HG02678 (cell line): ENCODE measurements around the gene EIF2S3.
"Not testable (repeated sequence)": the region's sequence is repeated elsewhere in the genome, so short reads cannot be mapped to it uniquely, and the experiment has no call there.

Experiments used
- ATAC-seq: cut with Tn5 transposase; IDR thresholded peaks from one replicate; pipeline ENCODE4 v1.9.1; 2021; ENCODE audit warnings: mild to moderate bottlenecking, moderate library complexity; ENCODE audit not compliant: unreplicated experiment

The EIF2S3 gene

DNA sequence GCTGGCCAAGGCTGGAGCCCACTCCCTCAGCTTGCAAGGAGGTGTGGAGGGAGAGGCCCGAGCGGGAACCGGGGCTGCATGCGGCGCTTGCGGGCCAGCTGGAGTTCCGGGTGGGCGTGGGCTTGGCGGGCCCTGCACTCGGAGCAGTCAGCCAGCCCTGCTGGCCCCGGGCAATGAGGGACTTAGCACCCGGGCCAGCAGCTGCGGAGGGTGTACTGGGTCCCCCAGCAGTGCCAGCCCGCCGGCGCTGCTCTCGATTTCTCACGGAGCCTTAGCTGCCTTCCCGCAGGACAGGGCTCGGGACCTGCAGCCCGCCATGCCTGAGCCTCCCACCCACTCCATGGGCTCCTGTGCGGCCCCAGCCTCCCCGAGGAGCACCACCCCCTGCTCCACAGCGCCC is 5.1 kb upstream of the EIF2S3 start:
- not testable (repeated sequence) for ATAC-seq

DNA sequence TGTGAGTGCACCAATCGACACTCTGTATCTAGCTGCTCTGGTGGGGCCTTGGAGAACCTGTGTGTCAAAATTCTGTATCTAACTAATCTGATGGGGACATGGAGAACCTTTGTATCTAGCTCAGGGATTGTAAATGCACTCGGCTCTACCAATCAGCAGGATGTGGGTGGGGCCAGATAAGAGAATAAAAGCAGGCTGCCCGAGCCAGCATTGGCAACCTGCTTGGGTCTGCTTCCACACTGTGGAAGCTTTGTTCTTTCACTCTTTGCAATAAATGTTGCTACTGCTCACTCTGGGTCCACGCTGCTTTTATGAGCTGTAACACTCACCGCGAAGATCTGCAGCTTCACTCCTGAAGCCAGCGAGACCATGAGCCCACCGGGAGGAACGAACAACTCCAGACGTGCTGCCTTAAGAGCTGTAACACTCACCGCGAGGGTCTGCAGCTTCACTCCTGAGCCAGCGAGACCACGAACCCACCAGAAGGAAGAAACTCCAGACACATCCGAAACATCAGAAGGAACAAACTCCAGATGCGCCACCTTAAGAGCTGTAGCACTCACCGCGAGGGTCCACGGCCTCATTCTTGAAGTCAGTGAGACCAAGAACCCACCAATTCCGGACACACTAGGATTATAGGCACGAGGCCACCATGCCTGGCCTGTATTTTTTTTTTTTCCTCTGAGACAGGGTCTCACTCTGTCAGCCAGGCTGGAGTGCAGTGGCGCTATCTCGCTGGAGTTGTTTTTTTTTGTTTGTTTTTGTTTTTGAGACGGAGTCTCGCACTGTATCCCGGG is 4.0 kb upstream of the EIF2S3 start:
- ATAC-seq = not testable (repeated sequence)

DNA sequence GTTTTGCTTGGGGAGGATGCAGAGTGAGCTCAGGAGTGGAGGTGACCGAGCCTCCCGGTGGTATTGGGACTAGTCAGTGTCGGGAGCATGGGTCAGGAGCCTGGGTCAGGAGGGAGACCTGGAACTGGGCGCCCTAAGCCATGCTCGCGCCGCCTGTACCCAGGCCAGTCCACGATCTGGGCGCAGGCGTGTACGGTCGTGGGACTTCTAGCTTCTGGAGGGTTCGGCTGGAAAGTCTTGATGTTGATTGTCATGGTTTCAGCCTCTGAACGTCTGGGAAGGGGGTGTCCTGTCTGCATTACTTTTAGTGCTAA is 244 bp downstream of the EIF2S3 start:
- ATAC-seq = peak; percentile 9

DNA sequence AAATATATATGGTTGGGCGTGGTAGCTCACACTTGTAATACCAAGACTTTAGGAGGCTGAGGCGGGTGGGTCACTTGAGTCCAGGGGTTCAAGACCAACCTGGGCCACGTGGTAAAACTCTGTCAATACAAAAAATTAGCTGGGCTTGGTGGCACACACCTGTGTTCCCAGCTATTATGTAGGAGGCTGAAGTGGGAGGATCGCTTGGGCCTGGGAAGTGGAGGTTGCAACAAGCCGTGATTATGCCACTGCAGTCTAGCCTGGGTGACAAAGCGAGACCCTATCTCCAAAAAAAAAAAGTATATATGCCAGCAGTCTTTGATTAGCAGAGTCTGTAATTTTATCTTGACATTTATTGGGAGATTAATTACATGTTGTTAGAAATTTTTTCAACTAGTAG is 8.7 kb downstream of the EIF2S3 start:
- no peak for ATAC-seq

DNA sequence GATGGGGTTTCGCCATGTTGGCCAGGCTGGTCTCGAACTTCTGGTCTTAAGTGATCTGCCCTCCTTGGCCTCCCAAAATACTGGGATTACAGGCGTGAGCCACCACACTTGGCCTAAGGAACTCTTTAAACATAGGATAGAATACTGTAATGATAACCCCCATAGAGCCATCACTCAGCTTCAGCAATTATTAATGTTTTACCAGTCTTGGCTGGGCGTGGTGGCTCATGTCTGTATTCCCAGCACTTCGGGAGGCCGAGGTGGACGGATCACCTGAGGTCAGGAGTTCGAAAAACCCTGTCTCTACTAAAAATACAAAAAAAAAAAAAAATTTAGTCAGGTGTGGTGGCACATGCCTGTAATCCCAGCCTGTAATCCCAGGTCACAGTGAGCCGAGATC is 15.1 kb downstream of the EIF2S3 start:
- no peak for ATAC-seq

DNA sequence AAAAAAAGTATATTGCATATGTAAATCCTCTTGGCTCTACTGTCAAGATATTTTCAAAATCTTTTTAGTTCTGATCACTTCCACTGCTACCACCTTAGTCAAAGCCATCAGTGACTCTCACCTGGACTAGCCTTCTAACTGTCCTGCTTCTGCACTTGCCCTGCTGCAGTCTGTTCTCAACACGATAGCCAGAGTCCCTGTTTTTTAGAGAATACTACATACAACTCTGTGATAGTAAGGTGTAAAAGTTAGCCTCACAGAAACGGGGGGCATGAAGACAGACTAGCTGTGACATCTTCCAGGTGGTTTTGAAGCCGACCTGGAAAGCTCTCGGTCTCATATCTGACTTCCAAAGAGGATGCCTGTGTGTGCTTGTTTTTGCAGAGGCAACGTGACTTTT is 24.7 kb downstream of the EIF2S3 start:
- no peak for ATAC-seq

DNA sequence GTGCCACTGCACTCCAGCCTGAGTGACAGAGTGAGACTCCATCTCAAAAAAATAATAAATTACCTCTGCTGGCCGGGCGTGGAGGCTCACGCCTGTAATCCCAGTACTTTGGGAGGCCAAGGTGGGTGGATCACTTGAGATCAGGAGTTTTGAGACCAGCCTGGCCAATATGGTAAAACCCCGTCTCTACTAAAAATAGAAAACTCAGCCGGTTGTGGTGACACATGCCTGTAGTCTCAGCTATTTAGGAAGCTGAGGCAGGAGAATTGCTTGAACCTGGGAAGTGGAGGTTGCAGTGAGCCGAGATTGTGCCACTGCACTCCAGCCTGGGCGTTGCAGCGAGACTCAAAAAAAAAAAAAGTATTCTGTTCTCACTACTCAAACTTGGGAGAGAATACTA is 25.5 kb downstream of the EIF2S3 start:
- not testable (repeated sequence) for ATAC-seq

DNA sequence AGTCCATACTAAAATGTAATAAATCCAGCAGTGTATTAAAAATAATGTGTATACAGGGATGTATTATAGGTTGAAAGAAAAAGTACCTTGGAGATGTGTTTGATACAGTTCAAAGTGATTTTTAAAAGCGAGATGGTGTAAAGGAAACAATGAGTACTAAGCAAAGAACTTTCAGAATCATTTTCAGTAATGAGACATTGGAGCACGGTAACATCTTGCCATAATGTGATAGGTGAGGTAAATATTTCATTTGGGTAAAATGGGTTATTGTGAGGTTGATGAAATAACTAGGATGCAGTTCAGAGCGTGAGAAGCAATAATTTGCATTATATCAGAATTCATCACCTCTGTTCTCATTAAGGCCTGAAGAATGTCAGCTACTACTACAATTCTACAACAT is 25.9 kb downstream of the EIF2S3 start:
- no peak for ATAC-seq

DNA sequence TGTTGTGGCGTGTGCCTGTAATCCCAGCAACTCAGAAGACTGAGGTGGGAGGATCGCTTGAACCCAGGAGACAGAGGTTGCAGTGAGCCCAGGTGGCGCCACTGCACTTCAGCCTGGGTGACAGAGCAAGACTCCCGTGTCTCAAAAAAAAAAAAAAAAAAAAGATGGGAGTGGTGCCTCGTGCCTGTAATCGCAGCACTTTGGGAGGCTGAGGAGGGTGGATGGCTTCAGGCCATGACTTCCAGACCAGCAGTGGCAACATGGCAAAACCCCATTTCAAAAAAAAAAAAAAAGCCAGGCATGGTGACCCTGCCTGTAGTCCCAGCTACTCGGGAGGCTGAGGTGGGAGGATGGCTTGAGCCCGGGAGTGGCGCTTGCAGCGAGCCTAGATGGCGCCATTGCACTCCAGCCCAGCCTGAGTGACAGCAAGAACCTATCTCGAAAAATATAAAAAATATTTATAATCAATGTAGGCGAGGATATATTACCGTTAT is 27.0 kb downstream of the EIF2S3 start:
- ATAC-seq = peak; percentile 53

DNA sequence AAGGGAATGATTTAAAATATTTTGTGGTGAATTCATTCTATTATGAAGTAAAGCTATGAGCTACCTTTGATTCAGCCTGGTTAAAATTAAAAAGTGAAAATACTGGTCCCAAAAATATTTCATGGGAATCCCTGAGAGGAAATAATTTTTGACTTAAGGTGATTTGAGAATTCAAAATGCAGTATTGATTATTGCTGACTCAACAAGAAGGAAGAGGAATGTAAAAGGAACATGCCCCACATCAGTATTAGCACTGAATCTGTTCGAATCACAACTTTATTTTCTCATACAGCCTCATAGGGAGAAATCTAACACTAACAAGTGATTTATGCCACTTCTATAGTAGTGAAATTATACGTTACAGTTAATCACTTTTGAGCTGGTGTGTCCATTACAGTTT is 27.7 kb downstream of the EIF2S3 start:
- ATAC-seq = no peak

DNA sequence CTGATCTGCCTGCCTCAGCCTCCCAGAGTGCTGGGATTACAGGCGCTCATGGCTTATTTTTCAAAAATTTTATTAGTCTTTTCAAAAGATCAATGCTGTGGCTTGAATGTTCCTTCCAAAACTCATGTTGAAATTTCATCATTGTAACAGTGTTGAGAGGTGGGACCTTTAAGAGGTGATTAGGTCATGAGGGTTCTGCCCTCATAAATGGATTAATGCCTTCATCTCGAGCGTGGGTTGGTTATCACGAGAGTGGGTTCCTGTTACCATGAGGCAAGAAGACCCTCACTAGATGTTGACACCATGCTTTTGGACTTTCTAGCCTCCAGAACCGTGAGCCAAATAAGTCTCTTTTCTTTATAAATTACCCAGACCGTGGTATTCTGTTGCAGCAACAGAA is 30.3 kb downstream of the EIF2S3 start:
- ATAC-seq = no peak

DNA sequence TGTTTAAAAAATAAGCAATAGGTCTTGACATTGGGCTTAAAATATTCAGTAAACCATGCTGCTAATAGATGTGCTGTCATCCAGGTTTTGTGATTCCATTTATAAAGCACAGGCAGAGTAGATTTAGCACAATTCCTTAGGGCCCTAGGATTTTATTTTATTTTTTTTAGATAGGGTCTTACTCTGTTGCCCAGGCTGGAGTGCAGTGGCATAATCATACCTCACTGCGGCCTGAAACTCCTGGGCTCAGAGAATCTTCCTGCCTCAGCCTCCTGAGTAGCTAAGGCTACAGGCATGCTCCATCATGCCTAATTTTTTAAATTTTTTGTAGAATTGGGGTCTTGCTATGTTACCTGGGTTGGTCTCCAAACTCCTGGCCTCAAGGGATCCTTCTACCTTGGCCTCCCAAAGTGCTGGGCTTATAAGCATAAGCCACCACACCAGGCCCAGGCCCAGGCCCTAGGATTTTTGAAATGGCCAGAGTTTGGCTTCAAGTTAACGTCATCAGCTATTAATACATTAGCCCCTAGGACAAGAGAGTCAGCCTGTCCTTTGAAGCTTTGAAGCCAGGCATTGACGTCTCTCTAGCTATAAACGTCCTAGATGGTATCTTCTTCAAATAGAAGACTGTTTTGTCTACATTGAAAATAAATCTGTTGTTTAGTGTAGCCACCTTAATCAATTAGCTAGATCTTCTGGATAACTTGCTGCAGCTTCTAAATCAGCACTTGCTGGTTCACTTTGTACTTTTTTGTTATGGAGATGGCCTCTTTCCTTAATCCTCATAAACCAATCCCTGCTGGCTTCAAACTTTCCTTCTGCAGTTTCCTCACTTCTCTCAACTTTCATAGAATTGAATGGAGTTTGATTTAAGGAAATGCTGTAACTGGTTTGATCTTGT is 35.8 kb downstream of the EIF2S3 start:
- ATAC-seq = no peak

DNA sequence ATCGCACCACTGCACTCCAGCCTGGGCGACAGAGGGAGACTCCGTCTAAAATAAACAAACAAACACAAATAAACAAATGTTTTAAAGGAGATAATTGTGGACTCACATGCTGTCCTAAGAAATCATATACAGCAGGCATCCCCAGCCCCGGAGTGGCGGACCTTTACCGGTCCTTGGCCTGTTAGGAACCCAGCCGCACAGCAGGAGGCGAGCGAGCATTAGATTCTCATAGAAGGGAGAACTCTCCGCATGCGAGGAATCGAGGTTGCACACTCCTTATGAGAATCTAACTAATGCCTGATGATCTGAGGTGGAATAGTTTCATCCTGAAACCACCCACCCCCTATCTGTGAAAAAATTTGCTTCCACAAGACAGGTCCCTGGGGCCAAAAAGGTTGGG is 39.0 kb downstream of the EIF2S3 start:
- ATAC-seq = no peak

DNA sequence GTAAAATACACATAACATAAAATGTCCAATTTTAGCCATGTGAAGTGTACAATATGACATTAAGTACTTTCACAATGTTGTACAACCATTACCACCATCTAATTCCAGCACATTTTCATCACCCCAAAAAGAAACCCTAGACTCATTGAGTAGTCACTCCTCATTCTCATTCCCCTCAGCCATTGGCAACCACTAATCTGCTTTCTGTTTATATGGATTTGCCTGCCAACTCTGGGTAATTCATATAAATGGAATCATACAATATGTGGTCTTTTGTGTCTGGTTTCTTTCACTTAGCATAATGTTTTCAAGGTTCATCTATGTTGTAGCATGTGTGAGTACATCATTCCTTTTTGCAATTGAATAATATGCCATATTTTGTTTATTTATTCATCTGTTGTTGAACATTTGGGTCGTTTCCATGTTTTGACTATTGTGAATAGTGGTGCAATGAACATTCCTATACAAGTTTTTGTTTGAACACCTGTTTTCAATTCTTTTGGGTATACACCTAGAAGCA is 43.0 kb downstream of the EIF2S3 start:
- ATAC-seq = no peak

DNA sequence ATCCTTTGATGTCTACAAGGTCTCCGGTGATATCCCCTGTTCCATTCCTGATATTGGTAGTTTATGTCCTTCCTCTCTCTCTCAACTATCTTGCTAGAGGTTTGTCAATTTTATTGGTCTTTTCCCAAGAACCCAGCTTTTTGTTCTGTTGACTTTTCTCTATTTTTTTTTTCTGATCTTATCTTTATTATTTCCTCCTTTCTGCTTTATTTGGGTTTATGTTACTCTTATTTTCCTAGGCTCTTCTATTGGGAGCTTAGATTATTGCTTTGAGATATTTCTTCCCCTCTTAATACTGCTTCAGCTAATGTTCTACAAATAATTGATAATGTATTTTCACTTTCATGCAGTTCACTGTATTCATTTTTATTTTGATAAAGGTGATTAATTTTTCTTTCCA is 44.2 kb downstream of the EIF2S3 start:
- no peak for ATAC-seq

DNA sequence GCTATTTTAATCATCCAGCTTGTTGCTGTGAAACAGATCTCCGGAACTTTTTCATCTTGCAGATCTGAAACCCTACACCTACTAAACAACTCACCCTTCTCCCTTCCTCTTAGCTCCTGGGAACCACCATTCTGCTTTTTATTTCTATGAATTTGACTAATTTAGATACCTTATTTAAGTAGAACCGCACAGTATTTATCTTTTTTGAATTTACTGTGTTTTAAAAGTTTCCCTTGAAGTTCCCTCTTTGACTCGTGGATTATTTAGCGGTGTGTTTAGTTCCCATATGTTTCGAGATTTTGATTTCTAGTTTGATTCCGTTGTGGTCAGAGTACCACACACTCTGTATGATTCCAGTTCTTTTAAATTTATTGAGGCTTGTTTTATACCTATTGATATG is 44.6 kb downstream of the EIF2S3 start:
- no peak for ATAC-seq

DNA sequence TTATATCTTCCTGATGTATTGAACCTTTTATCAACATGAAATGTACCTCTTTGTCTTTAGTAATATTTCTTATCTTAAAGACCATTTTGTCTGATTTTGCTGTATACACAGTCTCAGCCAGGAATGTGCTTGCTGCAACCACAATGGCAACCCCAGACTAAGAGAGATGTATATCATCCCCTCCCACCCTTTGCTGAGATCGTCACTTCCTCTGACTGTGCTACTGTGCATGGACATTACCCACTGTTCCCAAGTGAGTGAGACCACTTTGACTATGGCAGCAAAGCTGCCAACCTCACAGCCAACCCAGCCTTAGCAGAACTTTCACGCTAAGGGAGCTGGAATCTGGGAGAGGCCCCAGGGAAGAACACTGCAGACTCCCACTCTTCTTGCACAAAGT is 46.0 kb downstream of the EIF2S3 start:
- no peak for ATAC-seq

DNA sequence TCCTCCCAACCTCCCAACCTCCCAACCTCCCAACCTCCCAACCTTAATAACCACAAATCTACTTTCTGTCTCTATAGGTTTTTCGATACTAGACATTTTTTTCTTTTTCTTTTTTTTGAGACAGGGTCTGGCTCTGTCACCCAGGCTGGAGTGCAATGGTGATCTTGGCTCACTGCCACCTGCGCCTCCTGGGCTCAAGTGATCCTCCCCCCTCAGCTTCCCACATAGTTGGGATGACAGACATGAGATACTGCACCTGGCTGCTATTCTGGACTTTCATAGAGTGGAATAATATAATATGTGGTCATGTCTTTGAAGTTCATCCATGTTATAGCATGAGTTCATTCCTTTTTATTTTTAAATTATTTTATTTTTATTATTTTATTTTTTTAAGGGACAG is 55.3 kb downstream of the EIF2S3 start:
- ATAC-seq = no peak

DNA sequence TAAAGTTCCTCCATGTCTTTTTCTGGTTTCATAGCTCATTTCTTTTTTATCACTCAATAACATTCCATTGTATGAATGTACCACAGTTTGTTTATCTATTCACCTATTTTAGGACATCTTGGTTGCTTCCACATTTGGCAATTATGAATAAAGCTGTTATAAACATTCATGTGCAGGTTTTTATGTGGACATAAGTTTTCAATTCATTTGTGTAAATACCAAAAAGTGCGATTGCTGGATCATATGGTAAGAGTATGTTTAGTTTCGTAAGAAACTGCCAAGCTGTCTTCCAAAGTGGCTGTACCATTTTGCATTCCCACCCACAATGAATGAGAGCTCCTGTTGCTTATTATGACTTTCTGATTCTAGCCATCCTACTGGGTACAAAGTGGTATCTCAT is 58.4 kb downstream of the EIF2S3 start:
- ATAC-seq = no peak

DNA sequence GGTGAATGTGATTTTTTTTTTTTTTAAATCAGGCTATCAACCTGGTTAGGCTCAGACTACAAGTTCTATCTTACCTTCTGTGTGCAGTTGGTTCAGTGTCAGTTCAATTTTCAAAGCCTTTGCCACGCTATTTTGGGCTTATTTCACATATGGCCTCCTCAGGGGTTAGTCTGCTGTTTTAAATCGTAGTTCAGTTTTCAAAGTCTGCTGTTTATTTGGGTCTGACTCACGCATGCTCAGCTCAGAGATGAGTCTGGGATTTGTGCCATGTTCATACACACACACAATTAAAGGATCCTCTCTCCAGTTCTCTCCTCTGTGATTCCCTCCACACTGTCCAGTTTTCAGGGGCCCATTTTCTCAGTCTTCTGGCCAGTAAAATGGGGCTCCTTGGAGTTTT is 62.5 kb downstream of the EIF2S3 start:
- no peak for ATAC-seq

DNA sequence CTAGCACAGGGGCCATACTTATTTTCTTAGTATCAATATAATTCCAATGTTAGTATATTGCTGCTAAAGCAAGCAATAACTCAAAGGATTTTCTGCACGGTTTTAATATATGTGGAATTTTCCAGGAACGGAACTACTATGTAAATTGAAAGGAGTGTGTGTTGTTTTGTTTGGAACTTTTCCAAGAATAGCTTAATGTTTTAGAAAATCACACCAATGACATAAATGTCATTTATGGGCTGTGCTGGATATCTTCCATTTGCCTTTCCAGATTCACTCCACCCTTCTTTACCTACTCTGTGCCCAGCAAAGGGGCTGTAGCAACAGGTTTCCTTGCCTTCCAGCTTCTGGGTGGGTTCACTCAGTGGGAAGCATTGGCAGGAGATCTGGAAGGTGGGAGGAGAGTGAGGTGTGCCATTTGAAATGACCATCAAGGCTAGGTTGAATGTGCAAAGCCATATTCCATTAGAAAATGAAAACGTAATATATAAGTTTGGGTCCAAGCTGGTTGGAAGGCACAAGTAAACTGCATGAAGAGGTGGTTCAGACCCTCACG is 69.6 kb downstream of the EIF2S3 start:
- no peak for ATAC-seq
